Sigmoid colon (tissue), 4 donors: ENCODE data around the gene NAA35.

ENCODE experiments used
- CTCF ChIP-seq, 4 experiments: fragments of 450-650 bp in 3 of 4; fragments of 200-600 bp in 1 of 4; IDR thresholded peaks; one replicate each; pipeline ENCODE4 v1.5.1; 2016 to 2019; ENCODE audit warnings: antibody characterized with exemption in 4 of 4, mild to moderate bottlenecking in 3 of 4, moderate library complexity in 2 of 4
- EP300 ChIP-seq, 4 donors: sonication (generic); formaldehyde crosslinking; IDR thresholded peaks; one replicate each; pipeline ENCODE4 v1.6.1; 2017; ENCODE audit warnings: antibody characterized with exemption in 4 of 4
- POLR2A ChIP-seq, 2 donors: fragments of 450-650 bp; IDR thresholded peaks; one replicate each; pipeline ENCODE4 v1.6.1; 2016; ENCODE audit warnings: antibody characterized with exemption in 2 of 2, mild to moderate bottlenecking in 2 of 2, moderate library complexity in 2 of 2
- POLR2AphosphoS5 ChIP-seq, 4 donors: sonication (generic); formaldehyde crosslinking; IDR thresholded peaks; one replicate each; pipeline ENCODE4 v1.6.1; 2017; ENCODE audit warnings: antibody characterized with exemption in 4 of 4

- TF ChIP-seq POLR2A (IDR thresholded peaks at IDR 0.05) (no peak), POLR2AphosphoS5 (IDR thresholded peaks at IDR 0.05) (no peak), CTCF (IDR thresholded peaks at IDR 0.05) (no peak), EP300 (IDR thresholded peaks at IDR 0.05) (no peak)
These were observed 9.5 kb upstream of the NAA35 start for GRCh38 chr9:85931495-85931894.
